Stimulated activated effector memory CD8-positive, alpha-beta T cell treated with anti-CD3 and anti-CD28 coated beads, Interleukin-12 subunit alpha, Interleukin-12 subunit beta, amount 100 ng/mL, for 72 hours (primary cell): ENCODE results near the gene AMPH.

Experiments
- ATAC-seq: fragments of 150-1000 bp; cut with Tn5 transposase; 2 replicates; pipeline ENCODE4 v1.10.0; 2021
- DNase-seq, 2 donors: peaks; one replicate each; pipeline ENCODE4 v3.0.0; 2021 to 2022; ENCODE audit warnings: low spot score in 2 of 2
- H3K27ac Mint-ChIP-seq: one replicate; pipeline ENCODE4 v1.8.0; 2022; ENCODE audit warnings: mild to moderate bottlenecking, mixed read lengths
- H3K36me3 Mint-ChIP-seq: one replicate; pipeline ENCODE4 v1.8.0; 2022; ENCODE audit warnings: mild to moderate bottlenecking, mixed read lengths
- H3K4me1 Mint-ChIP-seq: one replicate; pipeline ENCODE4 v1.8.0; 2022; ENCODE audit warnings: mixed read lengths
- H3K4me3 Mint-ChIP-seq: one replicate; pipeline ENCODE4 v1.8.0; 2022; ENCODE audit warnings: mild to moderate bottlenecking, mixed read lengths
- H3K9me3 Mint-ChIP-seq: one replicate; pipeline ENCODE4 v1.8.0; 2022; ENCODE audit warnings: mixed read lengths

Gene AMPH

DNA sequence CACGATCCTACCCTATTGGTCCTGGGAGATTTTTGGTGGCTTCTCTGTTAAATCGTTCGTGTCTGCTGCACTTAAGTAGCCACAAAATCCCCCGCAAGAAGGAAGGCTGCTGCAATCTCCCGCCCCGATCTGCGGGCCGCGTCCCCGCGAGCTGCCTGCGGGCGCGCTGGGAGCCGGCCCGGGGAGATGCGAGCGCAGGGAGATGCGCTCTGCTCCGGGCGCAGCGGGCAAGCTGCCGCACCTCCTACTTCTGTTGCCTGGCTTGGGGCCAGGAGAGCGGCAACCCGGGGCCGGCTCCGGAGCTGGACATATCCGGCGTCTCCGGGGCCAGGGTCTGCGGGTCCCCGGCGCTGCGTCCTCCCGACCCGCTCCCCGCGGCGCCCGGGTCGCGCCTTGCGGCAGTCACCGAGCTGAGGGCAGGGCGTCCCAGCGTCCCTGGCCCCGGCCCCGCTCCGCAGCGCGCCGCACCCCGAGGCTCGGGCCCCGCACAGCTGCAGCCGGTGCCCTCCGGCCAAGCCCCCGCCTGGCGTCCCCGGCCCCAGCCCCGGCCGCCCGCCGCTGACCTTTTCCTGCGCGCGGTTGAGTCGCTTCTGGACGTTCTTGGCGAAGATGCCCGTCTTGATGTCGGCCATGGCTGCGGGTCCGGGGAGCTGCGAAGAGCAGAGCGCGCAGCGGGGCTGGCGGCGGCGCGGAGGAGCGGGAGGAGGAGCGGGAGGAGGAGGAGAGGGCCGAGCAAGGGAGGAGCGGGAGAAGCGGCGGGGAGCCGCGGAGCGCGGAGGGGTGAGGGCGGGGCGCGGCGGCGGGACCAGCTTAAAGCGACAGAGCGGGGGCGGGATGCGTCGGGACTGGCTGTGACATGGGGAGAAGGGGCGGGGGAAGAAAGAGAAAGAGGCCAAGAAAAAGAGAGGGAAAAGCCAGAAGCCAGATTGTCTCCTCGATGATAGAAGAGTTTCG lies at the start of gene AMPH:
AMPH (minus strand) TSS at position 654 of the 954 bp plus-strand sequence; CDS start at position 632, 22 bp downstream.
- H3K9me3 Mint-ChIP-seq: no peaks in the 10 kb centered on the region
- DNase-seq (no peak), ATAC-seq (peak; percentile 50)
- peak within 1 kb of the TSS; percentile 44 for H3K4me3 Mint-ChIP-seq
- H3K4me1 Mint-ChIP-seq: no peaks in the 10 kb centered on the region
- H3K36me3 Mint-ChIP-seq: no peaks in the 10 kb centered on the region
- no peak within 1 kb of the TSS for H3K27ac Mint-ChIP-seq

DNA sequence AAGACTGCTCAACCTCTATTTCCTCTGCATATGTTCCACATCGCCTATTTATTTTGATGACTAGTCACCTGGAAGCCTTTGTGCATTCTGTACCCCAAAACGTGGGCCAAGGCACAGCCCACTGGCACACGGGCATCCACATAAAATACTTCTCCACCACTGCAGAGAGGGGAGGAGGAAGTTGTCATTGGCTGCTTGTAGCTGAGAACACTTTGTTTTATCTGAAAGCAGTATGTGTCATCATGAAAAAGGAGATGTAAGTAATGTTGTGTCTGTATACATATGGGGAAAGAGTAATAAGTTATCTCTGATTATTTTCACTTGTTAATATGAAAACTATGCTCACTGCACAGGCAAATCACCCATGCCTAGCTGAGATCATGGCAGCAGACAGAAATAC lies 48.2 kb upstream of the AMPH start:
- Mint-ChIP-seq H3K4me3 (no peak overlapping the region), H3K4me1 (no peaks in the 10 kb centered on the region), H3K9me3 (no peaks in the 10 kb centered on the region), H3K27ac (no peak overlapping the region), H3K36me3 (no peaks in the 10 kb centered on the region)
- ATAC-seq: no peak
- no peak for DNase-seq

GRCh38 chr7:38678698-38679054 lies 47.5 kb upstream of the AMPH start:
- Mint-ChIP-seq H3K27ac (no peak overlapping the region), H3K36me3 (no peaks in the 10 kb centered on the region), H3K9me3 (no peaks in the 10 kb centered on the region), H3K4me3 (no peak overlapping the region), H3K4me1 (no peaks in the 10 kb centered on the region)
- ATAC-seq: no peak
- no peak for DNase-seq

DNA sequence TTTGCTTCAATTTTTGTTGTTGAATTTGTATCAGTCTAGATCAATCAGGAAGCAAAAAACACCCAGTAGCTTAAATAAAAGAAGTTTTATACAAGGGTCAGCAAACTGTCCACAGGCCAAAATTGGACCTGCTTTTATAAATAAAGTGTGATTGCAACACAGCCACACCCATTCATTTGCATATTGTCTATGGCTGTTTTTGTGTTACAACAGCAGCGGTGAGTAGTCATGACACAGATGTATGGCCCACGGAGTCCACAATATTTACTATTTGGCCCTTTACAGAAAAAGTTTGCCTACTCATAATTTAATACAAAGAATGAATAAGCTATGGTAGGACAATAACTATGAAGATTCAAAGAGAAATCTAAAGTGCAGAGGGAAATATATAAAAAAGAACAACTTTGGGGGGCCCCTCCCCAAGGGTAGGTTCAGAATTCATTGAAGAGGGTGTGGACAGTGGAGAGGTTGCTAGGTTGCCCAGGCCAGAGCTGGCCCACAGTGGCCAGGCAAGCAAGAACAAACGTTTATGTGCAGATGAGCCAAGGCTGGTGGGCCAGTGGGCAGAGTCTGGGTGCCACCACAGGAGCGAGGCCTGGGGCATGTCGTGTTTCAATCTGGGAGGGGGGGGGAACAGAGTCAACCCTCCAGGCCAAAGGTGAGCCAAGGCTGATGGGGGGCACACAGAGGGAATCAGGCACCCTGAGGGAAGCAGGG lies 47.0 kb upstream of the AMPH start:
- ATAC-seq: no peak
- H3K4me1 Mint-ChIP-seq: no peaks in the 10 kb centered on the region
- no peaks in the 10 kb centered on the region for H3K9me3 Mint-ChIP-seq
- no peak for DNase-seq
- H3K36me3 Mint-ChIP-seq: no peaks in the 10 kb centered on the region
- no peak overlapping the region for H3K27ac Mint-ChIP-seq
- H3K4me3 Mint-ChIP-seq: no peak overlapping the region

- ATAC-seq: no peak
- no peaks in the 10 kb centered on the region for H3K36me3 Mint-ChIP-seq
- H3K9me3 Mint-ChIP-seq: no peaks in the 10 kb centered on the region
- H3K27ac Mint-ChIP-seq: no peak overlapping the region
- no peak overlapping the region for H3K4me3 Mint-ChIP-seq
- DNase-seq: no peak
- no peaks in the 10 kb centered on the region for H3K4me1 Mint-ChIP-seq
Measured at GRCh38 chr7:38675494-38676106, 44.4 kb upstream of the AMPH start.

DNA sequence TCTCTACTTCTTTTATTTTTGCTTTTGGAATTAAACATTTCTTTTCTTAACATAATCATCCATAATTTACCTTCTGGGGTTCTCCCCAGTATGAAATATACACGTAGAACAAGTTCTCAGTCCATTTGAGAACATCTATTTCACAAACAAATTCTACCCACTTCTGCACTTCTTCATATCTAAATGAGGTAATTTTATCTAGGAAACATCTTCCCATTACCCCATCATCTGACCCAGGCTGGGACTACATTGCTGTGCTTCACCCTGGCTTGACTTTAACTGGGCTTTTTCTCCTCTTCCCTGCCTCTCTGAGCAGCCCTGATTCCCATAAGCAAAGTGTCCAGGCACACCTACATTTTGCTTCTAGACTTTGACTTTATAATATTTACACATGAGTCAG lies 43.3 kb upstream of the AMPH start:
- no peaks in the 10 kb centered on the region for H3K4me1 Mint-ChIP-seq
- DNase-seq (no peak), ATAC-seq (no peak)
- H3K36me3 Mint-ChIP-seq: no peaks in the 10 kb centered on the region
- no peak overlapping the region for H3K4me3 Mint-ChIP-seq
- H3K9me3 Mint-ChIP-seq: no peaks in the 10 kb centered on the region
- H3K27ac Mint-ChIP-seq: no peak overlapping the region

DNA sequence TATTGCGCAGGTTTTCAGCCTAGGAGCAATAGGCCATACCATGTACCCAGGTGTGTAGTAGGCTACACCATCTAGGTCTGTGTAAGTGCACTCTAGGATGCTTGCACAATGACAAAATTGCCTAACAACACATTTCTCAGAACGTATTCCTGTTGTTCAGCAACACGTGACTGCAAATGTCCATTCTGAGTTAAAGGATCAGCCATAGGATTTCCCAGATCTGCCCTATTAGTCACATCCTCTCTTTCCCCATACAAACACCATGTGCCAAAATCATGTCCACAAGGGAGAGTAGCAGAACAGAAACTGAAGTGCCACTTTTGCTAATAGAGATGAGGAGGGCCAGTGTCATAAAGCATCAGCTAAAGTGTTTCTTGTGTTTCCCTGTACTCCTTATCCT lies 42.6 kb upstream of the AMPH start:
- no peaks in the 10 kb centered on the region for H3K36me3 Mint-ChIP-seq
- ATAC-seq (no peak), DNase-seq (no peak)
- no peak overlapping the region for H3K27ac Mint-ChIP-seq
- H3K4me3 Mint-ChIP-seq: no peak overlapping the region
- no peaks in the 10 kb centered on the region for H3K9me3 Mint-ChIP-seq
- no peaks in the 10 kb centered on the region for H3K4me1 Mint-ChIP-seq

GRCh38 chr7:38671911-38672905 lies 41.0 kb upstream of the AMPH start:
- H3K36me3 Mint-ChIP-seq: no peaks in the 10 kb centered on the region
- no peaks in the 10 kb centered on the region for H3K9me3 Mint-ChIP-seq
- peak; percentile 37 for ATAC-seq
- H3K4me3 Mint-ChIP-seq: no peak overlapping the region
- no peak overlapping the region for H3K27ac Mint-ChIP-seq
- no peak for DNase-seq
- no peaks in the 10 kb centered on the region for H3K4me1 Mint-ChIP-seq

GRCh38 chr7:38669965-38670520 lies 38.9 kb upstream of the AMPH start:
- Mint-ChIP-seq H3K9me3 (no peaks in the 10 kb centered on the region), H3K4me3 (no peak overlapping the region), H3K4me1 (no peaks in the 10 kb centered on the region), H3K36me3 (no peaks in the 10 kb centered on the region), H3K27ac (no peak overlapping the region)
- no peak for ATAC-seq
- DNase-seq: no peak

DNA sequence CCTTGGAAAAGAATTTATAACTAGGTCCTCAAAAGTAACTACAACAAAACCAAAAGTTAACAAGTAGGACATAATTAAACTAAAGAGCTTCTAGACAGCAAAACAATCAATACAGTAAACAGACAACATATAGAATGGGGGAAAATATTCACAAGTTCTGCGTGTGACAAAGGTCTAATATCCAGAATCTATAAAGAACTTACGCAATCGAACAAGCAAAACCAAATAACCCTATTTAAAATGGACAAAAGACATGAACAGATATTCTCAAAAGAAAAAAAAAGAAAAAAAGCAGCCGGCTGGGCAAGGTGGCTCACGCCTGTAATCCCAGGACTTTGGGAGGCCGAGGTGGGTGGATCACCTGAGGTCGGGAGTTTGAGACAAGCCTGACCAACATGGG lies 33.8 kb upstream of the AMPH start:
- H3K9me3 Mint-ChIP-seq: no peaks in the 10 kb centered on the region

DNA sequence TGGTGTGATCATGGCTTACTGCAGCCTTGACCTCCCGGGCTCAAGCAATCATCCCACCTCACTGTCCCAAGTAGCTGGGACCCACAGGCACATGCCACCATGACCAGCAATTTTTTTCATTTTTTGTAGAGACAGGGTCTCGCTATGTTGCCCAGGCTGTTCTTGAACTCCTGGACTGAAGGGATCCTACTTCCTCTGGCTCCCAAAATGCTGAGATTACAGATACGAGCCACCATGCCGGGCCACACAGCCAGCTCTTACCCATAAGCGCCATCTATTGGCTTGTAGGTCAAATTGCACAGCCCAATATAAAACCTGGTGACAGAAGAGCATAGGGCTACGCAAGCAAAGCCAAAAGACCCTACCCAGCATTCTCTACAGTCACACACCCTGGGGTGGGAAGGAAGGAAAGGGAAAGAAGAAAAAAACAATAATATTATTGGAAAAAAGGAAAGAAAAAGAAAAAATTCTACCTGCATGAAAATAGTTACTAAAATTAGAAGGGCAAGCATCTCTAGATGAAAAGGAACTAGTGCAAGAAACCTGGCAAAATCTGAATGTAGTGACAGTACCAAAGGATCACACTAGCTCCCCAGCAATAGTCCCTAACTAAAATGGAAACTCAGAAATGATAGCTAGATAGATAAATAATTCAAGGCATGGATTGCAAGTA lies 29.4 kb upstream of the AMPH start:
- peak in 1 of 2 donors; percentile 56 for DNase-seq
- peak; percentile 50 for ATAC-seq
- H3K36me3 Mint-ChIP-seq: no peaks in the 10 kb centered on the region

More for the DNA sequence above, 33.8 kb upstream of the AMPH start:
- no peak for ATAC-seq
- no peaks in the 10 kb centered on the region for H3K36me3 Mint-ChIP-seq
- DNase-seq: no peak
- H3K4me1 Mint-ChIP-seq: no peaks in the 10 kb centered on the region
- H3K4me3 Mint-ChIP-seq: no peak overlapping the region
- no peak overlapping the region for H3K27ac Mint-ChIP-seq

DNA sequence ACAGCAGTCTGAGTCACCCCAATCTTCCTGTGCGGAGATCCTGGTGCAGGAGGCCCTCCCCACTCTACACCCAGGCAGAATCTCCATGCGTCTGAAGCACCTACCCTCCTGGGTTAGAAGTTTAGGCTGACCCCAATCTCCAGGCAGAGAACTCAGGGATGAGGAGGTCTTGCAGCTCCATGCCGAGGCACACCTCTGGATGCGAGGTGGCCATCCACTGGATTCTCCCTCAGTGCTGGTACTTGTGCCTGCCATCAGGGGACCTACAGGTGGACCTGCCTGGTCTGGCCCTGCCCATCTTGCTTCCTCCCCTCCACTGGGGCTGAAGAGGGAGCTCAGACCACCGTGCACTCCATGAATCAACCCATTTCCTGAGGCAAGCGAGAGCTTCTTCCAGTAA lies 28.8 kb upstream of the AMPH start:
- no peaks in the 10 kb centered on the region for H3K4me1 Mint-ChIP-seq
- no peak overlapping the region for H3K27ac Mint-ChIP-seq
- ATAC-seq (no peak), DNase-seq (no peak)
- H3K9me3 Mint-ChIP-seq: no peaks in the 10 kb centered on the region
- H3K36me3 Mint-ChIP-seq: no peaks in the 10 kb centered on the region
- H3K4me3 Mint-ChIP-seq: no peak overlapping the region

More for the DNA sequence above, 29.4 kb upstream of the AMPH start:
- H3K27ac Mint-ChIP-seq: no peak overlapping the region
- H3K4me3 Mint-ChIP-seq: no peak overlapping the region
- no peaks in the 10 kb centered on the region for H3K9me3 Mint-ChIP-seq
- no peaks in the 10 kb centered on the region for H3K4me1 Mint-ChIP-seq

DNA sequence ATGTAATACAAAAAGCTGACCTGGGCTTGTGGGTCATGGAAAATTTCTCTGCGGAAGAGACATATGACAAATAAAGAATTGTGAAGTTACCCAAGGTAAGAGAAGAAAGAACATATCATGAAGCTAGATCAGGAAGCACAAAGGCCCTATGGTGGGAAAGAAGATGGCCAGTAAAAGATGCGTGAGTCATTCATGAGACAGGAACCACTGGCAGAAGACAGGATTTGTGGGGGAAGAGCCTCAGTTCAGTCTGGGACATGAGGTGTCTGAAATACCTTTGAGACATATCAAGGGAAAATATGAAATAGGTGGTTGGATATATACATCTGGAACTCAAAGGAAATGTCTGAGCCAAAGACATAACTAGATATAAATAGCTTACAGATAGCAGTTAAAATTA lies 27.7 kb upstream of the AMPH start:
- Mint-ChIP-seq H3K4me3 (no peak overlapping the region), H3K9me3 (no peaks in the 10 kb centered on the region), H3K36me3 (no peaks in the 10 kb centered on the region), H3K27ac (no peak overlapping the region), H3K4me1 (no peaks in the 10 kb centered on the region)
- no peak for DNase-seq
- ATAC-seq: no peak

DNA sequence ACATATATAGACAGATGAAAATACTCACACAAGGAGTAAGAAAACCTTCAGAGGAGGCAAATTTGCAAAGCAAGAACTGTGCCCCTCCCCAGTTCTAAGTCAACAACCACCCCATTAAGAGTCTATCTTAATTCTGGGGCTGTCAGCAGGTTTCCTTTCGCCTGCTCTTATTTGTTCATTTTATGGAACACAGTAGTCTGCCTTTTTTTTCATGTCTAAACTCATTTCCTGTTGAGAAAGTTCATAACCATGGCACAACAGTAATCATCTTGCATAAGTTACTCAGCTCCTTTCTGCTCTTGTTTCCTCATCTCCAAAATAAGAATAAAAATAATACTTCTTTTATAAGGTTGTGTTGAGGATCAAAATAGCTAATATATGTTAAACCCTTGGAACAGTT lies 25.8 kb upstream of the AMPH start:
- H3K4me1 Mint-ChIP-seq: no peaks in the 10 kb centered on the region
- H3K9me3 Mint-ChIP-seq: no peaks in the 10 kb centered on the region
- no peak overlapping the region for H3K27ac Mint-ChIP-seq
- no peak overlapping the region for H3K4me3 Mint-ChIP-seq
- no peak for ATAC-seq
- no peaks in the 10 kb centered on the region for H3K36me3 Mint-ChIP-seq
- DNase-seq: no peak
